Osteocyte (in vitro differentiated cells): ENCODE data around the gene CCDC197. TPM values are rescaled to one million over a fixed set of nuclear protein-coding genes. Genes with fewer than 3 reads are reported as not detected.
A peak's percentile ranks its signal among the peaks of the same experiment; 100 is the strongest.

ENCODE experiments used
- DNase-seq: peaks from one replicate; pipeline ENCODE4 v3.0.0; 2021; ENCODE audit warnings: mixed read lengths; ENCODE audit not compliant: unreplicated experiment; ENCODE audit errors: extremely low spot score
- H3K27ac Mint-ChIP-seq: one replicate; pipeline ENCODE4 v1.8.0; 2021; ENCODE audit warnings: mild to moderate bottlenecking, mixed read lengths; ENCODE audit not compliant: unreplicated experiment
- H3K27me3 Mint-ChIP-seq: one replicate; pipeline ENCODE4 v1.8.0; 2021; ENCODE audit warnings: mixed read lengths; ENCODE audit not compliant: unreplicated experiment
- H3K36me3 Mint-ChIP-seq: one replicate; pipeline ENCODE4 v1.8.0; 2021; ENCODE audit warnings: mixed read lengths; ENCODE audit not compliant: unreplicated experiment
- H3K4me1 Mint-ChIP-seq: one replicate; pipeline ENCODE4 v1.8.0; 2021; ENCODE audit warnings: mixed read lengths; ENCODE audit not compliant: unreplicated experiment
- H3K4me3 Mint-ChIP-seq: one replicate; pipeline ENCODE4 v1.8.0; 2021; ENCODE audit warnings: mild to moderate bottlenecking, moderate library complexity, mixed read lengths; ENCODE audit not compliant: unreplicated experiment
- H3K9me3 Mint-ChIP-seq: one replicate; pipeline ENCODE4 v1.8.0; 2021; ENCODE audit warnings: mixed read lengths; ENCODE audit not compliant: unreplicated experiment
- CTCF ChIP-seq: fragments of 200-600 bp; sonication (generic); IDR thresholded peaks from 2 replicates; pipeline ENCODE4 v1.5.0; 2021; ENCODE audit warnings: antibody characterized with exemption, mild to moderate bottlenecking, moderate library complexity
- microRNA-seq: library from miRNA; unstranded; fragments of <30 nt; microRNA quantifications from one replicate; pipeline ENCODE4 v1.1.0, GENCODE V29; 2020; ENCODE audit not compliant: unreplicated experiment
- total RNA-seq: library from RNA; stranded (reverse); gene quantifications from 2 replicates; pipeline ENCODE4 v1.2.1, GENCODE V29; 2021

The CCDC197 gene
- total RNA-seq, 1 donor from 2014 or later, result not detected

- no peak overlapping the region for H3K4me3 Mint-ChIP-seq
- H3K36me3 Mint-ChIP-seq, result peaks cover 69% of the 10 kb centered on the region
- no peaks in the 10 kb centered on the region for H3K4me1 Mint-ChIP-seq
- H3K9me3 Mint-ChIP-seq, result no peaks in the 10 kb centered on the region
- TF ChIP-seq CTCF, result no peak
- peak; percentile 53 for DNase-seq
- no peak overlapping the region for H3K27ac Mint-ChIP-seq
- H3K27me3 Mint-ChIP-seq, result no peaks in the 10 kb centered on the region
Observed at GRCh38 chr14:94054936-94055335, 57.8 kb downstream of the CCDC197 start.

GRCh38 chr14:94056579-94057308 lies 59.6 kb downstream of the CCDC197 start:
- Mint-ChIP-seq H3K36me3 (peaks cover 73% of the 10 kb centered on the region), H3K4me3 (no peak overlapping the region), H3K27ac (no peak overlapping the region), H3K4me1 (no peaks in the 10 kb centered on the region), H3K27me3 (no peaks in the 10 kb centered on the region), H3K9me3 (no peaks in the 10 kb centered on the region)
- no peak for TF ChIP-seq CTCF
- DNase-seq, result peak; percentile 44

GRCh38 chr14:94058128-94058673 lies 61.1 kb downstream of the CCDC197 start:
- Mint-ChIP-seq H3K4me3 (no peak overlapping the region), H3K36me3 (peaks cover 68% of the 10 kb centered on the region)
- peak; percentile 15 for DNase-seq

More at GRCh38 chr14:94058128-94058673, 61.1 kb downstream of the CCDC197 start:
- Mint-ChIP-seq H3K27ac (no peak overlapping the region), H3K4me1 (peaks cover 12% of the 10 kb centered on the region), H3K27me3 (no peaks in the 10 kb centered on the region), H3K9me3 (no peaks in the 10 kb centered on the region)
- no peak for TF ChIP-seq CTCF

Small RNAs within 50 kb of the gene (microRNA-seq; reads per million reads assigned to microRNA genes)
- not detected for gene MIR4506

Other genes starting within 250 kb of the CCDC197 start
- gene PRIMA1, start 208.8 kb upstream of the CCDC197 start, total RNA-seq, result not detected in 2 replicates
- not detected in 2 replicates for gene FAM181A, start 70.0 kb upstream of the CCDC197 start, total RNA-seq
- gene ASB2, start 20.7 kb upstream of the CCDC197 start, total RNA-seq, result 0.34 and 0.38 TPM in 2 replicates
- 1.3 TPM in 2 replicates for gene OTUB2, start 29.0 kb downstream of the CCDC197 start, total RNA-seq
- 167 and 170 TPM in 2 replicates for gene DDX24, start 83.9 kb downstream of the CCDC197 start, total RNA-seq
- gene IFI27L1, start 84.0 kb downstream of the CCDC197 start, total RNA-seq, result 25.8 and 30.0 TPM in 2 replicates
- 1.5 and 2.6 TPM in 2 replicates for gene IFI27, start 113.4 kb downstream of the CCDC197 start, total RNA-seq
- 42.5 and 44.7 TPM in 2 replicates for gene IFI27L2, start 132.3 kb downstream of the CCDC197 start, total RNA-seq
- not detected in 2 replicates for gene PPP4R4, start 177.0 kb downstream of the CCDC197 start, total RNA-seq